HepG2 (cell line): ENCODE measurements around the gene RPA1. TPM values are rescaled to one million over a fixed set of nuclear protein-coding genes. Genes with fewer than 3 reads are reported as not detected.
"Not testable (repeated sequence)": the region's sequence is repeated elsewhere in the genome, so short reads cannot be mapped to it uniquely, and the experiment has no call there.

Source experiments
- ATAC-seq: fragments of 200-7000 bp; cut with Tn5 transposase; 3 replicates; pipeline ENCODE4 v1.9.1; 2020; ENCODE audit warnings: mild to moderate bottlenecking, moderate library complexity
- BruUV-seq: library from RNA; stranded (reverse); fragments of 400-500 nt; replicated peaks from 2 replicates; lab custom pipeline; 2021; lab: Mats Ljungman, UMichigan
- CTCF ChIA-PET: fragments of 300-600 bp; formaldehyde crosslinking; extraction: SDS; loops from one replicate; lab custom pipeline; 2021; ENCODE audit warnings: low total read pairs, inconsistent platforms, low intra/inter-chr PET ratio; lab: Yijun Ruan, JAX
- POLR2A ChIA-PET: fragments of 350-600 bp; sonication (Branson Sonifier 250); formaldehyde crosslinking; loops from one replicate; lab custom pipeline; 2020; ENCODE audit warnings: antibody characterized with exemption, inconsistent platforms; lab: Yijun Ruan, JAX
- DNase-seq: peaks from one replicate; pipeline ENCODE4 v3.0.0-alpha.2; 2015; ENCODE audit warnings: low spot score
- FAIRE-seq: peaks from 3 replicates; lab custom pipeline; 2011; peaks lifted over from hg19 to GRCh38; lab: Jason Lieb, UNC
- H2AFZ ChIP-seq: one replicate; pipeline ENCODE4 v1.6.1; 2011; ENCODE audit warnings: low read length, inconsistent platforms
- H3K27ac ChIP-seq: fragments of 300-600 bp; 3 replicates; pipeline ENCODE4 v1.8.0; 2011; ENCODE audit warnings: mixed run types, mild to moderate bottlenecking, mixed read lengths, low read length, inconsistent platforms; ENCODE audit not compliant: insufficient read depth; ENCODE audit errors: extremely low read length
- H3K27me3 ChIP-seq, 2 experiments: fragments of 200-600 bp in 1 of 2; 2 replicates in 1 of 2; 3 replicates in 1 of 2; pipeline versions ENCODE4 v1.6.0 to v1.8.0; 2011; ENCODE audit warnings: low read length in 2 of 2, mild to moderate bottlenecking in 2 of 2, moderate library complexity in 2 of 2, inconsistent platforms in 1 of 2; ENCODE audit not compliant: insufficient read depth in 2 of 2, control insufficient read depth in 1 of 2
- H3K36me3 ChIP-seq, 2 experiments: fragments of 200-600 bp in 1 of 2; replicated peaks in 1 of 2; 2 replicates in 1 of 2; 3 replicates in 1 of 2; pipeline versions ENCODE4 v1.5.1 to v1.8.0; 2011; ENCODE audit warnings: low read length in 2 of 2, inconsistent platforms in 1 of 2; ENCODE audit not compliant: insufficient read depth in 2 of 2, control insufficient read depth in 1 of 2
- H3K4me1 ChIP-seq: 2 replicates; pipeline ENCODE4 v1.5.1; 2012; ENCODE audit warnings: low read length, inconsistent platforms; ENCODE audit not compliant: insufficient read depth
- H3K4me2 ChIP-seq: 2 replicates; pipeline ENCODE4 v1.6.0; 2011; ENCODE audit warnings: low read depth, low read length, inconsistent platforms
- H3K4me3 ChIP-seq, 3 experiments: fragments of 200-600 bp in 1 of 3; sonication (generic), shearing (Covaris generic) in 1 of 3; replicated peaks in 1 of 3; 2 replicates each; pipeline ENCODE4 v1.5.1; 2011 to 2016; ENCODE audit warnings: low read length in 3 of 3, inconsistent platforms in 2 of 3, low read depth in 2 of 3, mild to moderate bottlenecking in 2 of 3, control low read depth in 1 of 3, mixed read lengths in 1 of 3; ENCODE audit not compliant: insufficient read depth in 1 of 3
- H3K79me2 ChIP-seq: one replicate; pipeline ENCODE4 v1.6.1; 2011; ENCODE audit warnings: low read length, inconsistent platforms; ENCODE audit not compliant: insufficient read depth
- H3K9ac ChIP-seq: 2 replicates; pipeline ENCODE4 v1.6.0; 2011; ENCODE audit warnings: mild to moderate bottlenecking, low read depth, low read length, inconsistent platforms; ENCODE audit not compliant: insufficient read depth
- H3K9me3 ChIP-seq: 2 replicates; pipeline ENCODE4 v1.5.1; 2012; ENCODE audit warnings: mild to moderate bottlenecking, low read length
- H4K20me1 ChIP-seq: 2 replicates; pipeline ENCODE4 v1.6.0; 2011; ENCODE audit warnings: inconsistent platforms, mild to moderate bottlenecking, low read length, moderate library complexity; ENCODE audit not compliant: insufficient read depth
- EHMT2 ChIP-seq: fragments of 200-600 bp; sonication (generic); IDR thresholded peaks from 2 replicates; pipeline ENCODE4 v1.7.0; 2017; ENCODE audit warnings: antibody characterized with exemption, low read depth, low read length, borderline replicate concordance
- HNRNPL ChIP-seq: fragments of 200-400 bp; formaldehyde crosslinking; IDR thresholded peaks from 2 replicates; pipeline ENCODE4 v1.6.1; 2017; ENCODE audit warnings: mild to moderate bottlenecking, low read depth, low read length
- MTERF4 ChIP-seq: sonication (generic); formaldehyde crosslinking; IDR thresholded peaks from 2 replicates; pipeline ENCODE4 v1.8.0; 2023; ENCODE audit warnings: mild to moderate bottlenecking, missing genetic modification reagents
- RFX1 ChIP-seq: fragments of 450-650 bp; IDR thresholded peaks from 2 replicates; pipeline ENCODE4 v1.6.1; 2017
- ZBTB26 ChIP-seq: IDR thresholded peaks from 2 replicates; pipeline ENCODE4 v1.6.1; 2016; ENCODE audit warnings: missing compliant biosample characterization, missing genetic modification reagents, borderline replicate concordance
- ZNF121 ChIP-seq: sonication (generic); formaldehyde crosslinking; IDR thresholded peaks from 2 replicates; pipeline ENCODE4 v1.5.0; 2020; ENCODE audit warnings: mild to moderate bottlenecking, missing genetic modification reagents
- ZNF7 ChIP-seq: IDR thresholded peaks from 2 replicates; pipeline ENCODE4 v1.6.1; 2016; ENCODE audit warnings: missing biosample characterization, missing genetic modification reagents
- WGBS: methylation state at CpG from one replicate; pipeline ENCODE4 v1.1.6; 2017; ENCODE audit warnings: low lambda C conversion rate; 5-methylcytosine and 5-hydroxymethylcytosine counted together
- in situ Hi-C: cut with HindIII; loops from 2 replicates; pipeline ENCODE4 v1.10.0; 2017; ENCODE audit warnings: low pct_unique_long_range_greater_than_20kb; ENCODE audit not compliant: extremely low pct_ligation_motif_present
- intact Hi-C: fragments of 100-400 bp; cut with micrococcal nuclease; formaldehyde crosslinking; loops from one replicate; pipeline ENCODE4 v1.10.0; 2022; ENCODE audit not compliant: unreplicated experiment
- polyA plus RNA-seq, 8 experiments: library from polyadenylated mRNA; depleted of rRNA in 3 of 8; stranded (reverse) in 7 of 8; unstranded in 1 of 8; fragments of >200 nt; fragmentation: Illumina TruSeq in 4 of 8; extraction: Trizol in 4 of 8; gene quantifications; 2 replicates each; pipeline versions ENCODE4 v1.2.1 to v1.2.3, GENCODE V29; 2011 to 2016; ENCODE audit warnings: low read depth in 4 of 8, missing spikeins in 1 of 8, mixed read lengths in 1 of 8; ENCODE audit not compliant: insufficient read depth in 1 of 8
- total RNA-seq, 5 experiments: library from RNA; depleted of rRNA; stranded (reverse); fragments of >200 nt; fragmentation: Illumina TruSeq; extraction: Trizol; gene quantifications; 2 replicates each; pipeline ENCODE4 v1.2.3, GENCODE V29; 2016; ENCODE audit warnings: low read depth in 1 of 5

Gene RPA1
- total and polyA plus RNA-seq, 2 of the 13 experiments (the other 11 are each of a cell fraction or from before 2014, with no cell fraction given): 13.9 to 37.6 TPM

GRCh38 chr17:1808644-1809043 lies 21.2 kb upstream of the RPA1 start (continued):
- TF ChIP-seq ZBTB26: no peak
- TF ChIP-seq HNRNPL: no peak
- no peak for TF ChIP-seq EHMT2
- TF ChIP-seq RFX1: no peak
- TF ChIP-seq ZNF7: no peak

- H3K79me2 ChIP-seq: not testable (repeated sequence)
- TF ChIP-seq ZNF121: peak; percentile 89
- 0 out of 2 replicates have a peak, but pooled peaks have one; percentile 0 for TF ChIP-seq MTERF4
- TF ChIP-seq, all 625 proteins: peak for 2; not testable (repeated sequence) for 623
- H2AFZ ChIP-seq, ATAC-seq, FAIRE-seq, in situ Hi-C loops, H3K9me3 ChIP-seq, H3K4me3 ChIP-seq, H3K27me3 ChIP-seq, intact Hi-C loops, BruUV-seq, H4K20me1 ChIP-seq, DNase-seq: not testable (repeated sequence)
- WGBS: 98% methylated on average over 8 of the region's 8 CpGs
- POLR2A ChIA-PET: interaction anchor here (1.1 to 4.4 kb wide), 15 partner anchors 10 to 185 kb away, joined by 3 to 51 read pairs (median 9); partner anchors contain the start of genes RILP, RPA1, SERPINF1 and SERPINF2
- Histone ChIP-seq H3K4me2 (peak overlapping the region; percentile 80; the same call in 1 of the 2 replicates), H3K4me1 (peaks cover 41% of the 10 kb centered on the region), H3K27ac (peak overlapping the region; percentile 87), H3K9ac (peak overlapping the region; percentile 20; the same call in 1 of the 2 replicates), H3K36me3 (peaks cover 3 to 24% of the 10 kb centered on the region in 2 experiments; a peak in 3 of 5 replicates)
- CTCF ChIA-PET: interaction anchor here (1.2 kb wide), 1 partner anchor 26 kb away, joined by 3 read pairs; no protein-coding TSS in a partner anchor
These were observed 20.0 kb upstream of the RPA1 start for GRCh38 chr17:1809815-1810214.
